K562 (cell line): Measurements from ENCODE around the gene UBE2R2. TPM values are rescaled to one million over a fixed set of nuclear protein-coding genes. Genes with fewer than 3 reads are reported as not detected.

ENCODE experiments used
- ATAC-seq: fragments of 200-7000 bp; cut with Tn5 transposase; 3 replicates; pipeline ENCODE4 v1.9.1; 2020; ENCODE audit warnings: moderate library complexity
- BruUV-seq: library from RNA; stranded (reverse); fragments of 400-500 nt; replicated peaks from 2 replicates; lab custom pipeline; 2021; lab: Mats Ljungman, UMichigan
- CTCF ChIA-PET: fragments of 300-600 bp; formaldehyde crosslinking; extraction: SDS; loops from one replicate; lab custom pipeline; 2021; ENCODE audit warnings: low intra/inter-chr PET ratio; lab: Yijun Ruan, JAX
- POLR2A ChIA-PET: fragments of 300-600, 350-650 bp; sonication (Branson Sonifier 250); formaldehyde crosslinking; extraction: SDS; loops from one replicate; lab custom pipeline; 2021; ENCODE audit warnings: antibody characterized with exemption, inconsistent platforms; lab: Yijun Ruan, JAX
- DNase-seq, 4 experiments: peaks; one replicate each; pipeline versions ENCODE4 v3.0.0 to v3.0.0-alpha.2; 2011 to 2018; ENCODE audit warnings: low spot score in 3 of 4, mixed read lengths in 3 of 4; ENCODE audit errors: extremely low read depth in 1 of 4
- FAIRE-seq: peaks from 2 replicates; lab custom pipeline; 2011; peaks lifted over from hg19 to GRCh38; lab: Jason Lieb, UNC
- H2AFZ ChIP-seq: 2 replicates; pipeline ENCODE4 v1.6.0; 2011; ENCODE audit warnings: low read depth, low read length, control low read depth, inconsistent platforms
- H3K27ac ChIP-seq: fragments of 200-600 bp; 3 replicates; pipeline ENCODE4 v1.8.0; 2011; ENCODE audit warnings: low read depth, mild to moderate bottlenecking, control low read depth, inconsistent platforms, low read length, moderate library complexity, mixed read lengths; ENCODE audit errors: extremely low read depth
- H3K27me3 ChIP-seq, 2 experiments: fragments of 300-600 bp in 1 of 2; 2 replicates in 1 of 2; 3 replicates in 1 of 2; pipeline versions ENCODE4 v1.6.0 to v1.8.0; 2011; ENCODE audit warnings: inconsistent platforms in 2 of 2, low read length in 2 of 2, mild to moderate bottlenecking in 1 of 2, mixed read lengths in 1 of 2, moderate library complexity in 1 of 2; ENCODE audit not compliant: control insufficient read depth in 2 of 2, insufficient read depth in 2 of 2
- H3K36me3 ChIP-seq: fragments of 300-600 bp; 3 replicates; pipeline ENCODE4 v1.8.0; 2011; ENCODE audit warnings: mild to moderate bottlenecking, low read length, inconsistent platforms; ENCODE audit not compliant: control insufficient read depth, insufficient read depth
- H3K4me1 ChIP-seq, 2 experiments: fragments of 200-600 bp in 1 of 2; replicated peaks in 1 of 2; 2 replicates in 1 of 2; 3 replicates in 1 of 2; pipeline versions ENCODE4 v1.5.1 to v1.8.0; 2011; ENCODE audit warnings: inconsistent platforms in 2 of 2, low read length in 2 of 2, mild to moderate bottlenecking in 1 of 2, mixed read lengths in 1 of 2, moderate library complexity in 1 of 2; ENCODE audit not compliant: control insufficient read depth in 2 of 2, insufficient read depth in 2 of 2
- H3K4me2 ChIP-seq: 2 replicates; pipeline ENCODE4 v1.6.1; 2011; ENCODE audit warnings: low read length, control low read depth, inconsistent platforms, mixed read lengths; ENCODE audit not compliant: insufficient read depth
- H3K4me3 ChIP-seq: fragments of 200-600 bp; sonication (generic), shearing (Covaris generic); 2 replicates; pipeline ENCODE4 v1.5.1; 2016; ENCODE audit warnings: control low read depth, inconsistent platforms
- H3K79me2 ChIP-seq: fragments of 200-600 bp; 3 replicates; pipeline ENCODE4 v1.8.0; 2011; ENCODE audit warnings: low read length, inconsistent platforms; ENCODE audit not compliant: control insufficient read depth, insufficient read depth
- H3K9ac ChIP-seq, 2 experiments: 2 replicates each; pipeline versions ENCODE4 v1.6.0 to v1.6.1; 2011; ENCODE audit warnings: low read depth in 2 of 2, low read length in 2 of 2, control low read depth in 1 of 2, inconsistent platforms in 1 of 2, mild to moderate bottlenecking in 1 of 2, mixed read lengths in 1 of 2; ENCODE audit not compliant: insufficient read depth in 1 of 2
- H3K9me1 ChIP-seq: one replicate; pipeline ENCODE4 v1.6.0; 2011; ENCODE audit warnings: inconsistent platforms, mild to moderate bottlenecking, low read length, moderate library complexity; ENCODE audit not compliant: control insufficient read depth, insufficient read depth
- H3K9me3 ChIP-seq: replicated peaks from 2 replicates; pipeline ENCODE4 v1.5.1; 2011; ENCODE audit warnings: low read depth, low read length, inconsistent platforms; ENCODE audit not compliant: control insufficient read depth, insufficient read depth
- H4K20me1 ChIP-seq: replicated peaks from 2 replicates; pipeline ENCODE4 v1.6.1; 2011; ENCODE audit warnings: low read length, inconsistent platforms, mixed read lengths; ENCODE audit not compliant: control insufficient read depth, insufficient read depth
- FOXA3 ChIP-seq, 2 experiments: fragments of 450-650 bp in 1 of 2; sonication (generic) in 1 of 2; formaldehyde crosslinking; IDR thresholded peaks in 1 of 2; conservative IDR thresholded peaks in 1 of 2; 2 replicates each; pipeline versions ENCODE4 v1.4.0 to v1.8.0; 2020 to 2022; ENCODE audit warnings: mild to moderate bottlenecking in 2 of 2, missing genetic modification reagents in 1 of 2
- TOE1 ChIP-seq, 2 experiments: fragments of 450-650 bp in 1 of 2; sonication (generic) in 1 of 2; formaldehyde crosslinking in 1 of 2; IDR thresholded peaks; 2 replicates each; pipeline versions ENCODE4 v1.7.1 to v1.8.0; 2016 to 2022; ENCODE audit warnings: borderline replicate concordance in 2 of 2, mild to moderate bottlenecking in 2 of 2, antibody characterized with exemption in 1 of 2, inconsistent platforms in 1 of 2, low read depth in 1 of 2, missing genetic modification reagents in 1 of 2, moderate library complexity in 1 of 2
- WGBS: fragments of 100-300 bp; shearing (Covaris generic); methylation state at CpG from one replicate; pipeline ENCODE4 v1.1.6; 2016; ENCODE audit warnings: low coverage, mixed read lengths; ENCODE audit not compliant: insufficient coverage; ENCODE audit errors: missing lambda C conversion rate; 5-methylcytosine and 5-hydroxymethylcytosine counted together
- in situ Hi-C: fragments of 300-500 bp; cut with MboI; formaldehyde crosslinking; loops from 4 replicates; pipeline ENCODE4 v1.15.0; 2018; ENCODE audit warnings: inconsistent platforms, mixed read lengths
- intact Hi-C: fragments of 100-400 bp; cut with micrococcal nuclease; formaldehyde crosslinking; loops from 2 replicates; pipeline ENCODE4 v1.14.2; 2022
- polyA plus RNA-seq, 8 experiments: library from polyadenylated mRNA; depleted of rRNA in 4 of 8; stranded (reverse) in 5 of 8; unstranded in 3 of 8; fragments of >200 nt; fragmentation: Nextera tagmentation in 2 of 8; fragmentation: Illumina TruSeq in 1 of 8; extraction: Ambion mirVana in 2 of 8; extraction: Trizol in 1 of 8; gene quantifications; 2 replicates each; pipeline versions ENCODE4 v1.2.1 to v1.2.3, GENCODE V29; 2011 to 2014; ENCODE audit warnings: inconsistent platforms in 1 of 8, missing spikeins in 1 of 8
- total RNA-seq, 7 experiments: library from RNA; depleted of rRNA in 6 of 7; stranded (reverse); fragments of >200 nt in 6 of 7; fragmentation: Illumina TruSeq in 2 of 7; extraction: Trizol in 2 of 7; gene quantifications; 2 replicates each; pipeline versions ENCODE4 v1.2.1 to v1.2.3, GENCODE V29; 2011 to 2021; ENCODE audit warnings: low replicate concordance in 1 of 7
- TF ChIP-seq, protein P1 (sequence below), 2 experiments: fragments of 250-450 bp in 1 of 2; fragments of 450-650 bp in 1 of 2; sonication (Bioruptor Pico) in 1 of 2; IDR thresholded peaks; 2 replicates each; pipeline versions ENCODE4 v1.6.1 to v1.8.0; 2016 to 2021; ENCODE audit warnings: mild to moderate bottlenecking in 2 of 2, moderate library complexity in 2 of 2, missing compliant biosample characterization in 1 of 2, missing genetic modification characterization in 1 of 2

The UBE2R2 gene
- total and polyA plus RNA-seq, 9 of the 15 experiments (the other 6 are each of a cell fraction or from before 2014, with no cell fraction given) = 7.8 to 26.2 (median 11.8) TPM

DNA sequence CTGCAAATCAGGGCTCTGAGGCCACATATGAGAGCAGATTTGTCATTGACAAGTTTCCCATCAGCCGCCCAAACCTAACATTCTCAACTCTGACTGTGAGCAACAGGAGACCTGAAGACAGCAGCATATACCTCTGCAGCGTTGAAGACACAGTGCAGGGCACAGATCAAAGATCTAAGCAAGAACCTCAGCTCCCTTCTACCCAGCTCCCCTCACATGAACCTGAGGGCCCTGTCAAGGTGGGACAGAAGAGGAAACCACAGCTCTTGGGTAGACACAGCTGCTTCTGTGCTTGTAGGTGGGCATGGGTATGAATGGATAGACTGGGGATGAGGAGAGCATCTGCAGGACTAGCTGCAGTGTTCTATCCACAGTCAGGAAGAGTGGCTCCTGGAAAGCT lies 30.3 kb upstream of the UBE2R2 start:
- in situ Hi-C loops (no loop called here), intact Hi-C loops (loop anchor here (10.0 kb wide), 1 partner anchor 68 kb away; no protein-coding TSS in a partner anchor)
- H4K20me1 ChIP-seq = no peaks in the 10 kb centered on the region
- no peak overlapping the region for H3K4me3 ChIP-seq
- ChIA-PET POLR2A (interaction anchor here (1.1 kb wide), 1 partner anchor 9 kb away, joined by 3 read pairs; the partner anchor contains the start of gene PRSS3), CTCF (interaction anchor here (1.9 kb wide), 1 partner anchor 65 kb away, joined by 6 read pairs; no protein-coding TSS in a partner anchor)
- H3K9ac ChIP-seq = no peak overlapping the region
- H3K27ac ChIP-seq = no peak overlapping the region
- DNase-seq = no peak
- H3K79me2 ChIP-seq = no peaks in the 10 kb centered on the region
- no peak for FAIRE-seq
- BruUV-seq = no TSS peak
- TF ChIP-seq FOXA3 (CRISPR knock-in tag; conservative IDR thresholded peaks at IDR 0.05 in 1 of 2, IDR thresholded peaks at IDR 0.05 in 1 of 2) (no peak), TOE1 (IDR thresholded peaks at IDR 0.05; ENCODE audit: borderline replicate concordance) (no peak), TOE1 (CRISPR knock-in tag; IDR thresholded peaks at IDR 0.05; ENCODE audit: borderline replicate concordance, low read depth) (no peak)
- TF ChIP-seq, protein P1, sequence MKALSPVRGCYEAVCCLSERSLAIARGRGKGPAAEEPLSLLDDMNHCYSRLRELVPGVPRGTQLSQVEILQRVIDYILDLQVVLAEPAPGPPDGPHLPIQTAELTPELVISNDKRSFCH (CRISPR knock-in tag; IDR thresholded peaks at IDR 0.05) = no peak
- TF ChIP-seq, protein P1 (tag; IDR thresholded peaks at IDR 0.05) = no peak
- 0 out of 2 replicates have a peak overlapping the region, but pooled peaks have one; percentile 80 for H2AFZ ChIP-seq
- no peak for ATAC-seq
- no peak overlapping the region for H3K4me2 ChIP-seq
- no peaks in the 10 kb centered on the region for H3K36me3 ChIP-seq
- H3K9me3 ChIP-seq = no peaks in the 10 kb centered on the region
- no peaks in the 10 kb centered on the region for H3K9me1 ChIP-seq
- H3K4me1 ChIP-seq = peaks cover 0 to 4% of the 10 kb centered on the region in 2 experiments; a peak in 2 of 5 replicates
- peaks cover 0 to 4% of the 10 kb centered on the region in 2 experiments; a peak in 1 of 5 replicates for H3K27me3 ChIP-seq
- 28% methylated on average over 2 of the region's 2 CpGs for WGBS
